Stimulated activated CD4-positive, alpha-beta T cell treated with anti-CD3 and anti-CD28 coated beads, TNF-alpha, amount 100 ng/mL, for 4 hours (primary cell): ENCODE data around the gene MACROD1.

Source experiments
- DNase-seq, 3 experiments: peaks; one replicate each; pipeline ENCODE4 v3.0.0-alpha.2; 2020; ENCODE audit warnings: low read depth in 3 of 3

The MACROD1 gene

GRCh38 chr11:64074239-64074638 lies 91.7 kb downstream of the MACROD1 start:
- DNase-seq, result no peak

GRCh38 chr11:64073542-64073941 lies 92.4 kb downstream of the MACROD1 start:
- no peak for DNase-seq

- DNase-seq, result no peak
Measured at GRCh38 chr11:64072871-64073270, 93.0 kb downstream of the MACROD1 start.

- DNase-seq, result no peak
Measured at GRCh38 chr11:64072403-64072802, 93.5 kb downstream of the MACROD1 start.

GRCh38 chr11:64071849-64072248 lies 94.1 kb downstream of the MACROD1 start:
- DNase-seq, result no peak

- DNase-seq, result no peak
Measured at GRCh38 chr11:64070314-64070681, 95.6 kb downstream of the MACROD1 start.

GRCh38 chr11:64069401-64070313 lies 96.3 kb downstream of the MACROD1 start:
- DNase-seq, result no peak

GRCh38 chr11:64068705-64069400 lies 97.1 kb downstream of the MACROD1 start:
- DNase-seq, result no peak

GRCh38 chr11:64067230-64067993 lies 98.5 kb downstream of the MACROD1 start:
- no peak for DNase-seq

- DNase-seq, result no peak
Measured at GRCh38 chr11:64065712-64066111, 100.2 kb downstream of the MACROD1 start.

GRCh38 chr11:64065141-64065465 lies 100.8 kb downstream of the MACROD1 start:
- no peak for DNase-seq

GRCh38 chr11:64064374-64065140 lies 101.4 kb downstream of the MACROD1 start:
- no peak for DNase-seq

- no peak for DNase-seq
Measured at GRCh38 chr11:64063777-64064176, 102.1 kb downstream of the MACROD1 start.

- DNase-seq, result no peak
Measured at GRCh38 chr11:64062185-64063039, 103.5 kb downstream of the MACROD1 start.

GRCh38 chr11:64060861-64061444 lies 105.0 kb downstream of the MACROD1 start:
- peak; percentile 22 to 32 (median 22) for DNase-seq

- no peak for DNase-seq
Measured at GRCh38 chr11:64060263-64060860, 105.6 kb downstream of the MACROD1 start.

- DNase-seq, result no peak
Measured at GRCh38 chr11:64059339-64060140, 106.4 kb downstream of the MACROD1 start.

- no peak for DNase-seq
Measured at GRCh38 chr11:64058494-64058893, 107.4 kb downstream of the MACROD1 start.

GRCh38 chr11:64057890-64058289 lies 108.0 kb downstream of the MACROD1 start:
- no peak for DNase-seq
